SK-N-SH (cell line): ENCODE results near the gene BMPR1B. TPM values are rescaled to one million over a fixed set of nuclear protein-coding genes. Genes with fewer than 3 reads are reported as not detected.

Source experiments
- CTCF ChIA-PET: fragments of 300-600, 350-600 bp; formaldehyde crosslinking; extraction: SDS; loops from one replicate; lab custom pipeline; 2021; lab: Yijun Ruan, JAX
- POLR2A ChIA-PET: fragments of 350-600 bp; sonication (Branson Sonifier 250); formaldehyde crosslinking; extraction: SDS; loops from one replicate; lab custom pipeline; 2020; ENCODE audit warnings: antibody characterized with exemption, inconsistent platforms; lab: Yijun Ruan, JAX
- DNase-seq: peaks from one replicate; pipeline ENCODE4 v3.0.0; 2012
- H2AFZ ChIP-seq: fragments of 200-600 bp; sonication (generic); 2 replicates; pipeline ENCODE4 v1.8.1; 2016; ENCODE audit warnings: antibody characterized with exemption, mild to moderate bottlenecking, low read depth
- H3F3A ChIP-seq: fragments of 200-600 bp; sonication (generic); replicated peaks from 2 replicates; pipeline ENCODE3; 2016; ENCODE audit warnings: antibody characterized with exemption, mild to moderate bottlenecking; ENCODE audit not compliant: insufficient read depth
- H3K27ac ChIP-seq, 2 experiments: fragments of 200-500 bp in 1 of 2; fragments of 200-600 bp in 1 of 2; sonication (Bioruptor generic) in 1 of 2; sonication (generic), shearing (Covaris generic) in 1 of 2; 2 replicates each; pipeline versions ENCODE4 v1.5.1 to v1.6.1; 2014 to 2016; ENCODE audit warnings: low read depth in 2 of 2, inconsistent platforms in 1 of 2, low read length in 1 of 2, mild to moderate bottlenecking in 1 of 2, mixed read lengths in 1 of 2
- H3K27me3 ChIP-seq: fragments of 200-600 bp; sonication (generic), shearing (Covaris generic); 2 replicates; pipeline ENCODE4 v1.6.1; 2016; ENCODE audit warnings: mixed run types; ENCODE audit not compliant: insufficient read depth
- H3K36me3 ChIP-seq, 2 experiments: fragments of 200-500 bp in 1 of 2; fragments of 200-600 bp in 1 of 2; sonication (Bioruptor generic) in 1 of 2; sonication (generic) in 1 of 2; replicated peaks in 1 of 2; 2 replicates each; pipeline versions ENCODE3 to v1.5.1; 2014 to 2016; ENCODE audit warnings: low read length in 1 of 2, mild to moderate bottlenecking in 1 of 2; ENCODE audit not compliant: insufficient read depth in 2 of 2, control insufficient read depth in 1 of 2
- H3K4me1 ChIP-seq, 2 experiments: fragments of 200-500 bp in 1 of 2; fragments of 200-600 bp in 1 of 2; sonication (Bioruptor generic) in 1 of 2; sonication (generic), shearing (Covaris generic) in 1 of 2; 2 replicates each; pipeline versions ENCODE4 v1.5.1 to v1.6.1; 2014 to 2016; ENCODE audit warnings: low read depth in 1 of 2, low read length in 1 of 2, mixed run types in 1 of 2; ENCODE audit not compliant: insufficient read depth in 2 of 2, control insufficient read depth in 1 of 2
- H3K4me2 ChIP-seq: fragments of 200-600 bp; sonication (generic), shearing (Covaris generic); 2 replicates; pipeline ENCODE4 v1.6.1; 2017; ENCODE audit warnings: mixed run types
- H3K4me3 ChIP-seq, 2 experiments: fragments of 200-500 bp in 1 of 2; fragments of 200-600 bp in 1 of 2; sonication (Bioruptor generic) in 1 of 2; sonication (generic), shearing (Covaris generic) in 1 of 2; 2 replicates each; pipeline versions ENCODE4 v1.5.1 to v1.8.1; 2014 to 2016; ENCODE audit warnings: low read depth in 2 of 2, inconsistent platforms in 1 of 2, low read length in 1 of 2, mild to moderate bottlenecking in 1 of 2, mixed read lengths in 1 of 2, moderate library complexity in 1 of 2
- H3K79me2 ChIP-seq: fragments of 200-600 bp; sonication (generic); 2 replicates; pipeline ENCODE4 v1.8.1; 2017; ENCODE audit warnings: mild to moderate bottlenecking; ENCODE audit not compliant: insufficient read depth
- H3K9ac ChIP-seq: fragments of 200-600 bp; sonication (generic); 2 replicates; pipeline ENCODE4 v1.6.1; 2017; ENCODE audit warnings: mixed run types
- H3K9me2 ChIP-seq: fragments of 200-600 bp; sonication (generic); 2 replicates; pipeline ENCODE4 v1.6.1; 2017; ENCODE audit warnings: mixed run types
- H3K9me3 ChIP-seq: fragments of 200-600 bp; sonication (generic); 2 replicates; pipeline ENCODE4 v1.6.1; 2017; ENCODE audit warnings: mixed run types, mild to moderate bottlenecking, moderate library complexity
- H4K20me1 ChIP-seq: fragments of 200-600 bp; sonication (generic); 2 replicates; pipeline ENCODE4 v1.6.1; 2017; ENCODE audit warnings: mild to moderate bottlenecking, mixed run types; ENCODE audit not compliant: insufficient read depth
- ELF1 ChIP-seq: IDR thresholded peaks from 2 replicates; pipeline ENCODE4 v1.4.0; 2012
- EZH2phosphoT487 ChIP-seq: fragments of 200-600 bp; sonication (generic); IDR thresholded peaks from 2 replicates; pipeline ENCODE4 v1.6.1; 2017; ENCODE audit warnings: low read depth, mixed run types, mild to moderate bottlenecking, antibody characterized with exemption, moderate library complexity, borderline replicate concordance
- FOSL2 ChIP-seq: IDR thresholded peaks from 2 replicates; pipeline ENCODE4 v1.4.0; 2012; ENCODE audit warnings: low read depth, mild to moderate bottlenecking, moderate library complexity, borderline replicate concordance
- FOXJ3 ChIP-seq: sonication (generic); formaldehyde crosslinking; IDR thresholded peaks from 2 replicates; pipeline ENCODE4 v1.5.1; 2020; ENCODE audit warnings: mild to moderate bottlenecking, missing genetic modification reagents
- FOXM1 ChIP-seq: IDR thresholded peaks from 2 replicates; pipeline ENCODE4 v1.4.0; 2012; ENCODE audit warnings: low read depth, mild to moderate bottlenecking
- GATA2 ChIP-seq: sonication (generic); formaldehyde crosslinking; IDR thresholded peaks from 2 replicates; pipeline ENCODE4 v1.5.0; 2020; ENCODE audit warnings: mild to moderate bottlenecking, missing genetic modification reagents
- MXI1 ChIP-seq: IDR thresholded peaks from 2 replicates; pipeline ENCODE4 v1.6.1; 2012; ENCODE audit warnings: mild to moderate bottlenecking, low read depth, low read length, improper control_type of control experiment
- NFIC ChIP-seq: IDR thresholded peaks from 2 replicates; pipeline ENCODE4 v1.4.0; 2012; ENCODE audit warnings: borderline replicate concordance
- NRF1 ChIP-seq: IDR thresholded peaks from 2 replicates; pipeline ENCODE4 v1.6.1; 2012; ENCODE audit warnings: low read depth, mild to moderate bottlenecking, low read length
- RAD21 ChIP-seq: IDR thresholded peaks from 2 replicates; pipeline ENCODE4 v1.6.1; 2012; ENCODE audit warnings: mild to moderate bottlenecking, low read length
- SIN3A ChIP-seq: IDR thresholded peaks from 2 replicates; pipeline ENCODE4 v1.6.1; 2012; ENCODE audit warnings: low read depth, mild to moderate bottlenecking, low read length, moderate library complexity, borderline replicate concordance
- TCF12 ChIP-seq: IDR thresholded peaks from 2 replicates; pipeline ENCODE4 v1.4.0; 2012
- WGBS: methylation state at CpG from one replicate; pipeline ENCODE4 v1.1.6; 2017; ENCODE audit warnings: low lambda C conversion rate; 5-methylcytosine and 5-hydroxymethylcytosine counted together
- polyA plus RNA-seq, 3 experiments: library from polyadenylated mRNA; depleted of rRNA; stranded (reverse); fragments of >200 nt; gene quantifications; 2 replicates each; pipeline ENCODE4 v1.2.3, GENCODE V29; 2012
- TF ChIP-seq, protein P1 (sequence below): IDR thresholded peaks from 2 replicates; pipeline ENCODE4 v1.6.1; 2012; ENCODE audit warnings: mild to moderate bottlenecking, low read depth, low read length, moderate library complexity
- TF ChIP-seq, protein P2 (sequence below): fragments of 150-350 bp; IDR thresholded peaks from 2 replicates; pipeline ENCODE4 v1.6.1; 2017; ENCODE audit warnings: antibody characterized with exemption, low read length, low read depth, borderline replicate concordance
- TF ChIP-seq, protein P3 (sequence below): IDR thresholded peaks from 2 replicates; pipeline ENCODE4 v1.4.0; 2012; ENCODE audit warnings: low read depth, borderline replicate concordance
- TF ChIP-seq, protein P4 (sequence below): IDR thresholded peaks from 2 replicates; pipeline ENCODE4 v1.4.0; 2012; ENCODE audit warnings: low read depth, borderline replicate concordance
- TF ChIP-seq, protein P5 (sequence below): IDR thresholded peaks from 2 replicates; pipeline ENCODE4 v1.4.0; 2012; ENCODE audit warnings: low read depth
- TF ChIP-seq, protein P6 (sequence below): fragments of 150-350 bp; IDR thresholded peaks from 2 replicates; pipeline ENCODE4 v1.6.1; 2016; ENCODE audit warnings: mild to moderate bottlenecking, low read depth, low read length

Gene BMPR1B
- polyA plus RNA-seq, 1 of the 3 experiments (the other 2 are of a cell fraction), result 0.16 TPM

DNA sequence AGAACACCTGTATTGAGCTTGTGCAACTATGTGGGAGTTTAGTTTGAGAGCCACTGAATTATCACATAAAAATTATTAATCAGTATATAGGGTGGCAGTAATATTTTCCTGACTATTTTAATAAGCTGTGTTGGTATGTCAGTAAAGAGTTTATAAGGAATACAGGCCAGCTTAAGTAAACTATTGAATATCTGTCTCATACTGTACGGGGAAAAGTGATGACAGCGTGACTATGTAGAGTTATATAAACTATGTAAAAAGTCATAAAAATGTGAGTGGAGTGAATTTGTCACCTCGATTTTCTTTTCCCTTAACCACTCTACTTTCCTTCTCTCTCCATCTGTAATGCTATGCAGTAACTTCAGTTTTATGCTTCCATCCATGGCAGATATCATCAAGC is 250.2 kb downstream of the BMPR1B start:
- CTCF ChIA-PET, result interaction anchor here (0.8 kb wide), 1 partner anchor 11 kb away, joined by 3 read pairs; no protein-coding TSS in a partner anchor
- H3K27ac ChIP-seq, result no peak overlapping the region
- no peak for DNase-seq
- no peak overlapping the region for H2AFZ ChIP-seq
- H3K79me2 ChIP-seq, result no peaks in the 10 kb centered on the region
- no peaks in the 10 kb centered on the region for H3K27me3 ChIP-seq
- H3K4me1 ChIP-seq, result peaks cover 0 to 3% of the 10 kb centered on the region in 2 experiments; a peak in 2 of 4 replicates
- no peaks in the 10 kb centered on the region for H3K9me2 ChIP-seq
- H3K36me3 ChIP-seq, result no peaks in the 10 kb centered on the region
- H4K20me1 ChIP-seq, result no peaks in the 10 kb centered on the region
- H3K4me3 ChIP-seq, result no peak overlapping the region
- no peak overlapping the region for H3K4me2 ChIP-seq
- POLR2A ChIA-PET, result no interaction called here
- H3K9ac ChIP-seq, result no peak overlapping the region
- no peak for TF ChIP-seq ELF1
- no peak for TF ChIP-seq GATA2 (CRISPR knock-in tag)
- no peak for TF ChIP-seq FOSL2
- TF ChIP-seq, protein P1, sequence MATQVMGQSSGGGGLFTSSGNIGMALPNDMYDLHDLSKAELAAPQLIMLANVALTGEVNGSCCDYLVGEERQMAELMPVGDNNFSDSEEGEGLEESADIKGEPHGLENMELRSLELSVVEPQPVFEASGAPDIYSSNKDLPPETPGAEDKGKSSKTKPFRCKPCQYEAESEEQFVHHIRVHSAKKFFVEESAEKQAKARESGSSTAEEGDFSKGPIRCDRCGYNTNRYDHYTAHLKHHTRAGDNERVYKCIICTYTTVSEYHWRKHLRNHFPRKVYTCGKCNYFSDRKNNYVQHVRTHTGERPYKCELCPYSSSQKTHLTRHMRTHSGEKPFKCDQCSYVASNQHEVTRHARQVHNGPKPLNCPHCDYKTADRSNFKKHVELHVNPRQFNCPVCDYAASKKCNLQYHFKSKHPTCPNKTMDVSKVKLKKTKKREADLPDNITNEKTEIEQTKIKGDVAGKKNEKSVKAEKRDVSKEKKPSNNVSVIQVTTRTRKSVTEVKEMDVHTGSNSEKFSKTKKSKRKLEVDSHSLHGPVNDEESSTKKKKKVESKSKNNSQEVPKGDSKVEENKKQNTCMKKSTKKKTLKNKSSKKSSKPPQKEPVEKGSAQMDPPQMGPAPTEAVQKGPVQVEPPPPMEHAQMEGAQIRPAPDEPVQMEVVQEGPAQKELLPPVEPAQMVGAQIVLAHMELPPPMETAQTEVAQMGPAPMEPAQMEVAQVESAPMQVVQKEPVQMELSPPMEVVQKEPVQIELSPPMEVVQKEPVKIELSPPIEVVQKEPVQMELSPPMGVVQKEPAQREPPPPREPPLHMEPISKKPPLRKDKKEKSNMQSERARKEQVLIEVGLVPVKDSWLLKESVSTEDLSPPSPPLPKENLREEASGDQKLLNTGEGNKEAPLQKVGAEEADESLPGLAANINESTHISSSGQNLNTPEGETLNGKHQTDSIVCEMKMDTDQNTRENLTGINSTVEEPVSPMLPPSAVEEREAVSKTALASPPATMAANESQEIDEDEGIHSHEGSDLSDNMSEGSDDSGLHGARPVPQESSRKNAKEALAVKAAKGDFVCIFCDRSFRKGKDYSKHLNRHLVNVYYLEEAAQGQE, result no peak
- no peak for TF ChIP-seq SIN3A
- TF ChIP-seq, protein P2, sequence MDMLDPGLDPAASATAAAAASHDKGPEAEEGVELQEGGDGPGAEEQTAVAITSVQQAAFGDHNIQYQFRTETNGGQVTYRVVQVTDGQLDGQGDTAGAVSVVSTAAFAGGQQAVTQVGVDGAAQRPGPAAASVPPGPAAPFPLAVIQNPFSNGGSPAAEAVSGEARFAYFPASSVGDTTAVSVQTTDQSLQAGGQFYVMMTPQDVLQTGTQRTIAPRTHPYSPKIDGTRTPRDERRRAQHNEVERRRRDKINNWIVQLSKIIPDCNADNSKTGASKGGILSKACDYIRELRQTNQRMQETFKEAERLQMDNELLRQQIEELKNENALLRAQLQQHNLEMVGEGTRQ, result no peak
- TF ChIP-seq, protein P3, sequence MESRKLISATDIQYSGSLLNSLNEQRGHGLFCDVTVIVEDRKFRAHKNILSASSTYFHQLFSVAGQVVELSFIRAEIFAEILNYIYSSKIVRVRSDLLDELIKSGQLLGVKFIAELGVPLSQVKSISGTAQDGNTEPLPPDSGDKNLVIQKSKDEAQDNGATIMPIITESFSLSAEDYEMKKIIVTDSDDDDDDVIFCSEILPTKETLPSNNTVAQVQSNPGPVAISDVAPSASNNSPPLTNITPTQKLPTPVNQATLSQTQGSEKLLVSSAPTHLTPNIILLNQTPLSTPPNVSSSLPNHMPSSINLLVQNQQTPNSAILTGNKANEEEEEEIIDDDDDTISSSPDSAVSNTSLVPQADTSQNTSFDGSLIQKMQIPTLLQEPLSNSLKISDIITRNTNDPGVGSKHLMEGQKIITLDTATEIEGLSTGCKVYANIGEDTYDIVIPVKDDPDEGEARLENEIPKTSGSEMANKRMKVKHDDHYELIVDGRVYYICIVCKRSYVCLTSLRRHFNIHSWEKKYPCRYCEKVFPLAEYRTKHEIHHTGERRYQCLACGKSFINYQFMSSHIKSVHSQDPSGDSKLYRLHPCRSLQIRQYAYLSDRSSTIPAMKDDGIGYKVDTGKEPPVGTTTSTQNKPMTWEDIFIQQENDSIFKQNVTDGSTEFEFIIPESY, result no peak
- TF ChIP-seq, protein P4, sequence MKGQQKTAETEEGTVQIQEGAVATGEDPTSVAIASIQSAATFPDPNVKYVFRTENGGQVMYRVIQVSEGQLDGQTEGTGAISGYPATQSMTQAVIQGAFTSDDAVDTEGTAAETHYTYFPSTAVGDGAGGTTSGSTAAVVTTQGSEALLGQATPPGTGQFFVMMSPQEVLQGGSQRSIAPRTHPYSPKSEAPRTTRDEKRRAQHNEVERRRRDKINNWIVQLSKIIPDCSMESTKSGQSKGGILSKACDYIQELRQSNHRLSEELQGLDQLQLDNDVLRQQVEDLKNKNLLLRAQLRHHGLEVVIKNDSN, result no peak
- TF ChIP-seq TCF12, result no peak
- TF ChIP-seq FOXM1, result no peak
- no peak for TF ChIP-seq EZH2phosphoT487
- no peak for TF ChIP-seq MXI1
- TF ChIP-seq, protein P5, sequence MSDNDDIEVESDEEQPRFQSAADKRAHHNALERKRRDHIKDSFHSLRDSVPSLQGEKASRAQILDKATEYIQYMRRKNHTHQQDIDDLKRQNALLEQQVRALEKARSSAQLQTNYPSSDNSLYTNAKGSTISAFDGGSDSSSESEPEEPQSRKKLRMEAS, result no peak
- TF ChIP-seq RAD21, result no peak
- no peak for TF ChIP-seq NFIC
- TF ChIP-seq NRF1, result no peak
- TF ChIP-seq, protein P6, sequence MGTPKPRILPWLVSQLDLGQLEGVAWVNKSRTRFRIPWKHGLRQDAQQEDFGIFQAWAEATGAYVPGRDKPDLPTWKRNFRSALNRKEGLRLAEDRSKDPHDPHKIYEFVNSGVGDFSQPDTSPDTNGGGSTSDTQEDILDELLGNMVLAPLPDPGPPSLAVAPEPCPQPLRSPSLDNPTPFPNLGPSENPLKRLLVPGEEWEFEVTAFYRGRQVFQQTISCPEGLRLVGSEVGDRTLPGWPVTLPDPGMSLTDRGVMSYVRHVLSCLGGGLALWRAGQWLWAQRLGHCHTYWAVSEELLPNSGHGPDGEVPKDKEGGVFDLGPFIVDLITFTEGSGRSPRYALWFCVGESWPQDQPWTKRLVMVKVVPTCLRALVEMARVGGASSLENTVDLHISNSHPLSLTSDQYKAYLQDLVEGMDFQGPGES, result no peak
- TF ChIP-seq FOXJ3 (CRISPR knock-in tag), result no peak
- H3K9me3 ChIP-seq, result no peaks in the 10 kb centered on the region
- WGBS, result 66% methylated on average over 3 of the region's 3 CpGs
- no peaks in the 10 kb centered on the region for H3F3A ChIP-seq
